Activated naive CD4-positive, alpha-beta T cell treated with anti-CD3 and anti-CD28 coated beads, Interleukin-2, amount 10 ng/mL, durations not matched to agents 7 days and 5 days (primary cell): Measurements from ENCODE around the gene CHRM3.
A peak's percentile ranks its signal among the peaks of the same experiment; 100 is the strongest.
"Not testable (repeated sequence)": the region's sequence is repeated elsewhere in the genome, so short reads cannot be mapped to it uniquely, and the experiment has no call there.

Experiments used
- CTCF ChIA-PET: fragments of 350-600 bp; sonication (Branson Sonifier 250); formaldehyde crosslinking; loops from one replicate; lab custom pipeline; 2021; ENCODE audit warnings: antibody characterized with exemption; lab: Charles Lee
- DNase-seq: peaks from one replicate; pipeline ENCODE4 v3.0.0-alpha.2; 2020
- H3K27ac Mint-ChIP-seq: one replicate; pipeline ENCODE4 v1.8.0; 2021; ENCODE audit warnings: mild to moderate bottlenecking, moderate library complexity, mixed read lengths
- H3K27me3 Mint-ChIP-seq: one replicate; pipeline ENCODE4 v1.8.0; 2021; ENCODE audit warnings: mild to moderate bottlenecking, mixed read lengths
- H3K36me3 Mint-ChIP-seq: one replicate; pipeline ENCODE4 v1.8.0; 2021; ENCODE audit warnings: mixed read lengths
- H3K4me1 Mint-ChIP-seq: one replicate; pipeline ENCODE4 v1.8.0; 2021; ENCODE audit warnings: mixed read lengths
- H3K4me3 Mint-ChIP-seq: one replicate; pipeline ENCODE4 v1.8.0; 2021; ENCODE audit warnings: mild to moderate bottlenecking, moderate library complexity, mixed read lengths
- H3K9me3 Mint-ChIP-seq: one replicate; pipeline ENCODE4 v1.8.0; 2021; ENCODE audit warnings: mixed read lengths

Gene CHRM3

GRCh38 chr1:239386453-239387303 is at the start of gene CHRM3:
TSS of gene CHRM3 (plus strand) at chr1:239386568. CDS start at chr1:239907452, 520,884 bp downstream.
- peaks cover 68% of the 10 kb centered on the region for H3K27me3 Mint-ChIP-seq
- no peaks in the 10 kb centered on the region for H3K9me3 Mint-ChIP-seq
- no peak within 1 kb of the TSS for H3K27ac Mint-ChIP-seq
- peak; percentile 26 for DNase-seq
- peaks cover 25% of the 10 kb centered on the region for H3K4me1 Mint-ChIP-seq
- peak within 1 kb of the TSS; percentile 60 for H3K4me3 Mint-ChIP-seq
- no peaks in the 10 kb centered on the region for H3K36me3 Mint-ChIP-seq
- CTCF ChIA-PET, result interaction anchor here (0.7 kb wide), 1 partner anchor 511 kb away, joined by 3 read pairs; no protein-coding TSS in a partner anchor

GRCh38 chr1:239337799-239338430 is 48.5 kb upstream of the CHRM3 start:
- H3K27ac Mint-ChIP-seq, result no peak overlapping the region
- H3K9me3 Mint-ChIP-seq, result no peaks in the 10 kb centered on the region
- CTCF ChIA-PET, result no interaction called here
- no peaks in the 10 kb centered on the region for H3K4me1 Mint-ChIP-seq
- H3K27me3 Mint-ChIP-seq, result no peaks in the 10 kb centered on the region
- no peak overlapping the region for H3K4me3 Mint-ChIP-seq
- no peak for DNase-seq
- H3K36me3 Mint-ChIP-seq, result no peaks in the 10 kb centered on the region

GRCh38 chr1:239347776-239348175 is 38.6 kb upstream of the CHRM3 start:
- Mint-ChIP-seq H3K4me3 (no peak overlapping the region), H3K4me1 (no peaks in the 10 kb centered on the region), H3K36me3 (no peaks in the 10 kb centered on the region), H3K27me3 (no peaks in the 10 kb centered on the region), H3K27ac (no peak overlapping the region), H3K9me3 (no peaks in the 10 kb centered on the region)
- DNase-seq, result no peak
- CTCF ChIA-PET, result no interaction called here

DNA sequence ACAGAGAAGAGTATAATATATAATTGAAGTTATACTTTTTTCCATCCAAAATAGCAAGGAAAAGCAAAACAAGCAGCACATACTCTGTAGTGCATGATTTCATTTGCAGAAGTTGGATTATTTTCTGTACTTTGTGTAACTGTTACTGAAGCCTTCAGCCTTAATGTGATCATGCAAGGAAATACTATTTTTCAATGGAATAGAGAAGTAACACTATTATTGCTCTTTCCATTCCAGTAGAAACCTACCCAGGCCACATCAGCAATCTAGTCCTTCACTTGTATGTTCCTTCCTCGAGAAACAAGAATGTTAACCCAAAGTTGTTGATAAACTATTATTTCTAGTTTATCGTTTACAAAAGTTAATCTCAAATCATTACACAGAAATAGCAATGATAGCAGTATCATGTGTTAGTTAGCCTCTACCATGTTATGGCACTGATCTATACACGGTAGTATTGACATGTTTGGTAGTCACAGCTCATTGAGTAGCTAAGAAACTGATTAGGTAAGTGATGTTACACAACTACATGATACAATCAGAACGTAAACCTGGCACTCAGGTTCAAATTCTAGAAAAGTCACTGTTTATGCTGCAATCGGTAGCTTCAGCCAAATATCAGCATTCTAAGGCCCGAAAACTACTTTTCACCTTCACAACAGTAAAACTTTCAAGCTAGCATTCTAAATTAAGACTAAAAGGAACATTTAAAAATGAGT is 37.6 kb upstream of the CHRM3 start:
- H3K27ac Mint-ChIP-seq, result no peak overlapping the region
- no peaks in the 10 kb centered on the region for H3K9me3 Mint-ChIP-seq
- no peaks in the 10 kb centered on the region for H3K4me1 Mint-ChIP-seq
- no peak for DNase-seq
- CTCF ChIA-PET, result no interaction called here
- no peaks in the 10 kb centered on the region for H3K27me3 Mint-ChIP-seq
- no peaks in the 10 kb centered on the region for H3K36me3 Mint-ChIP-seq
- H3K4me3 Mint-ChIP-seq, result no peak overlapping the region

GRCh38 chr1:239349699-239350098 is 36.7 kb upstream of the CHRM3 start:
- Mint-ChIP-seq H3K27ac (no peak overlapping the region), H3K4me3 (no peak overlapping the region), H3K36me3 (no peaks in the 10 kb centered on the region), H3K27me3 (no peaks in the 10 kb centered on the region), H3K9me3 (no peaks in the 10 kb centered on the region), H3K4me1 (no peaks in the 10 kb centered on the region)
- no peak for DNase-seq
- CTCF ChIA-PET, result no interaction called here

- no peaks in the 10 kb centered on the region for H3K4me1 Mint-ChIP-seq
- no peaks in the 10 kb centered on the region for H3K9me3 Mint-ChIP-seq
- H3K27me3 Mint-ChIP-seq, result no peaks in the 10 kb centered on the region
- H3K4me3 Mint-ChIP-seq, result no peak overlapping the region
- H3K36me3 Mint-ChIP-seq, result no peaks in the 10 kb centered on the region
- CTCF ChIA-PET, result interaction anchor here (0.7 kb wide), 1 partner anchor 293 kb away, joined by 4 read pairs; no protein-coding TSS in a partner anchor
- no peak overlapping the region for H3K27ac Mint-ChIP-seq
- DNase-seq, result no peak
Measured at GRCh38 chr1:239353536-239353935, 32.8 kb upstream of the CHRM3 start.

- Mint-ChIP-seq H3K9me3 (no peaks in the 10 kb centered on the region), H3K27me3 (no peaks in the 10 kb centered on the region), H3K4me1 (no peaks in the 10 kb centered on the region), H3K27ac (no peak overlapping the region), H3K4me3 (no peak overlapping the region), H3K36me3 (no peaks in the 10 kb centered on the region)
- CTCF ChIA-PET, result no interaction called here
- no peak for DNase-seq
Measured at GRCh38 chr1:239354231-239354630, 32.1 kb upstream of the CHRM3 start.

DNA sequence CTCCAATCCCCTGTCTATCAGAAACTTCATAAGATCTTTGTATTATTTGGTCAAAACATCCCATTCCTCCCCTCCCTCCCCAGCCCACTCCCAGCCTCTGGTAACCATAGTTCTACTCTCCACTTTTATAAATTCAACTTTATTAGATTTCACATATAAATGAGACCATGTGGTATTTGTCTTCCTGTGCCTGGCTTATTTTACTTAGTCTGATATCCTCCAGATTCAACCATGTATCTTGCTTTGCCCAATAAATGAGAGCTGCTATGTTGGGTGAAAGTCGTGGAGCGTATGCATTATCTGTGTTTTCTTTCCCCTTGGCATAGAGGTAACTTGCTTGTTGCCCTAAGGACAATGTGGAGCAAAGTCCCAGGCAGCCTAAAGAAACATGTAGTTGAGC is 28.5 kb upstream of the CHRM3 start:
- DNase-seq, result no peak
- Mint-ChIP-seq H3K27me3 (no peaks in the 10 kb centered on the region), H3K9me3 (no peaks in the 10 kb centered on the region), H3K36me3 (no peaks in the 10 kb centered on the region), H3K4me3 (no peak overlapping the region), H3K27ac (no peak overlapping the region), H3K4me1 (no peaks in the 10 kb centered on the region)
- CTCF ChIA-PET, result no interaction called here

DNA sequence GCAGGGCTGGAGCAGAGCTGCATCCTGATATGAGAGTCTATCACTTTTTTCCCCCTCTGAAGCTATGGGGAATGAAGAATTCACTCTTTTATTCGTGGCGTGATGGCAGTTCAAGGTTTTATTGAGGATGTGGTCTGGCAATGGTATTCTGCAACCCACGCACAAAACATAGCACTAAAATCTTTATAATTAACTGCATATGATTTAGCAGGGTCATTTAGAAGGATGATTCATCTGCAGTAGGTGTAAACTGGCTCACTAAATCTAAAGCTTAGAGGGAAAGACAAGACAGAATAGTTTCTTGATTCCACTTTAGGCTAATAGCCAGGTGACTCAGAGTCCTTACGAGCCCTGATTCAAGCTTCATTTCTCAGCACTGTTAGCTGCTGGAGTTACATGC is 25.0 kb upstream of the CHRM3 start:
- DNase-seq, result no peak
- no peaks in the 10 kb centered on the region for H3K4me1 Mint-ChIP-seq
- H3K27ac Mint-ChIP-seq, result no peak overlapping the region
- no peaks in the 10 kb centered on the region for H3K27me3 Mint-ChIP-seq
- no peaks in the 10 kb centered on the region for H3K9me3 Mint-ChIP-seq
- no peak overlapping the region for H3K4me3 Mint-ChIP-seq
- H3K36me3 Mint-ChIP-seq, result no peaks in the 10 kb centered on the region
- CTCF ChIA-PET, result no interaction called here

DNA sequence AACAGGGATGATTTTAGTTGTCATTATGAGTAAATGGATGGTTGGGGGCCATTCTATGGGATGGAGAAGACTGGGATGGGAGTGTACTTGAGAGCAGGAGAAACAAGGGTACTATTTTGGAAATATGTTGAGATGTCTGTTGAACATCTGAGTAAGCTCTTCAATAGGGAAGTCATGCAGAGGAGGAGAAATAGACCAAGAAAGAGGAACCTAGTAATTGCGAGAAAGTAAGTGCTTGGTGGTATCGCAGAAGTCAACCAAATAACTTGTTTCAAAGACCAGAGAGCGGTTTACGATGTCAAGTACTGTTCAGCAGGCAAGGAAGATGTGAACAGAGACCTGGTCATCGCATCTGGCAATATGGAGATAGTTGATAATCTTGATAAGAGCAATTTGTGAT is 22.4 kb upstream of the CHRM3 start:
- CTCF ChIA-PET, result no interaction called here
- H3K36me3 Mint-ChIP-seq, result no peaks in the 10 kb centered on the region
- no peaks in the 10 kb centered on the region for H3K27me3 Mint-ChIP-seq
- no peaks in the 10 kb centered on the region for H3K9me3 Mint-ChIP-seq
- H3K4me1 Mint-ChIP-seq, result no peaks in the 10 kb centered on the region
- no peak overlapping the region for H3K4me3 Mint-ChIP-seq
- no peak for DNase-seq
- H3K27ac Mint-ChIP-seq, result no peak overlapping the region

GRCh38 chr1:239367196-239367810 is 19.1 kb upstream of the CHRM3 start:
- no peak for DNase-seq
- no peak overlapping the region for H3K4me3 Mint-ChIP-seq
- CTCF ChIA-PET, result no interaction called here

DNA sequence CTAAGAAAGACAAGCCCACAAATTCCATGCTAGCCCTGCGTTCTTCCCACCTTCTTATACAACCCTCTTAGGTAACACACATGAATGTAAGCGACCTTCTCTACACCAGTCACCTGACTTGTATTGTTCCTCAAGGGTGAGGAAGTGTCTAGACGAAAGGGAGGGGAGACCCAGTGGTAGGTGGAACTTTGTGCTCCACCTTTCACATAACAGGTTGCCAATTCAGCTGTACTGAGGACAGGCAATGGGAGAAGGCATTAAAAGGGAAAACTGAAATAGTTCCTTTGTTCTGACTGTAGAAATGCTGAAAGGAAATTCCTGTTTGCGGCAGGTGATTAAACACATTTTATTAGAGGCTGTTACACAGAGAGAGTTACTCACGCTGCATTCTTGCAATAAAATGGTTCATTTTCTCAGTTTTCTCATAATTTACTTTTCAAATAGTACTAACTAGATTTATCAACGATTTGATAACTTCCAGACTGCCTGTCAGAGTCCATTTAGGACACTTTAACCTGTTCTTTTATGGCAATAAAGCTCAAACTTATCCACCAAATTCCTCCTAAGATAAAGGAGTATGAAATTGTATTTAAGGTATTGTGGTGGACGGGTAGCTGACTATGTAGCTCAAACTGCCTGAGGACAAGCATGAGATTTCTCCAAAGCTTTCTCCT is 17.8 kb upstream of the CHRM3 start:
- Mint-ChIP-seq H3K4me1 (no peaks in the 10 kb centered on the region), H3K27ac (no peak overlapping the region), H3K4me3 (no peak overlapping the region), H3K36me3 (no peaks in the 10 kb centered on the region), H3K9me3 (no peaks in the 10 kb centered on the region), H3K27me3 (no peaks in the 10 kb centered on the region)
- DNase-seq, result no peak
- CTCF ChIA-PET, result no interaction called here

More at GRCh38 chr1:239367196-239367810, 19.1 kb upstream of the CHRM3 start:
- Mint-ChIP-seq H3K27me3 (no peaks in the 10 kb centered on the region), H3K4me1 (no peaks in the 10 kb centered on the region), H3K36me3 (no peaks in the 10 kb centered on the region), H3K9me3 (no peaks in the 10 kb centered on the region), H3K27ac (no peak overlapping the region)

DNA sequence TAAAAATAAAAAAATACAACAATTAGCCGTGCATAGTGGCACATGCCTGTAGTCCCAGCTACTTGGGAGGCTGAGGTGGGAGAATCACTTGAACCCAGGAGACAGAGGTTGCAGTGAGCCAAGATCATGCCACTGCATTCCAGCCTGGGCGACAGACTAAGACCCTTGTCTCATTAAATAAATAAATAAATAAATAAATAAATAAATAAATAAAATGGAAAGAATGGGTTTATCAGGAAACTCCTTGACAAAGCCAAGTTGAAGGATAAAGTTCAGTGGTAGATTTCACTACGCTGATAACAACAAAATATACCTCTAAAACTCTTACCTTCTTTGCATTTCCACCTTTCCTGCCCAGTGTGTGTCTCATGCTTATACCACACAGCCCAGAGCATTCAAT is 15.5 kb upstream of the CHRM3 start:
- H3K9me3 Mint-ChIP-seq, CTCF ChIA-PET, H3K27me3 Mint-ChIP-seq, H3K36me3 Mint-ChIP-seq, H3K4me3 Mint-ChIP-seq, H3K4me1 Mint-ChIP-seq, DNase-seq, H3K27ac Mint-ChIP-seq: not testable (repeated sequence)

DNA sequence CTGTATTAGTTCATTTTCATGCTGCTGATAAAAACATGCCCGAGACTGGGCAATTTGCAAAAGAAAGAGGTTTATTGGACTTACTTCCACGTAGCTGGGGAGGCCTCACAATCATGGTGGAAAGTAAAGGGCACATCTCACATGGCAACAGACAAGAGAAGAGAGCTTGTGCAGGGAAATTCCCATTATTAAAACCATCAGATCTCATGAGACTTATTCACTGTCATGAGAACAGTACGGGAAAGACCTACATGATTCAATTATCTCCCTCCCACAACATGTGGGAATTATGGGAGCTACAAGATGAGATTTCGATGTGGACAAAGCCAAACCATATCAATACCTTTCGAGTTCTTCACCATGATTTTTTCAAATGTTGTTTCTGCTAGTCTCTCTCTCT is 3.7 kb upstream of the CHRM3 start:
- CTCF ChIA-PET, result interaction anchor here (1.0 kb wide), 1 partner anchor 205 kb away, joined by 3 read pairs; no protein-coding TSS in a partner anchor
- no peaks in the 10 kb centered on the region for H3K9me3 Mint-ChIP-seq
- H3K4me3 Mint-ChIP-seq, result no peak overlapping the region
- H3K27ac Mint-ChIP-seq, result no peak overlapping the region
- DNase-seq, result no peak
- H3K36me3 Mint-ChIP-seq, result no peaks in the 10 kb centered on the region
- H3K4me1 Mint-ChIP-seq, result peaks cover 17% of the 10 kb centered on the region
- peaks cover 41% of the 10 kb centered on the region for H3K27me3 Mint-ChIP-seq
